MCF 10A (cell line): Measurements from ENCODE around the gene TAS2R13. TPM values are rescaled to one million over a fixed set of nuclear protein-coding genes. Genes with fewer than 3 reads are reported as not detected.
A peak's percentile ranks its signal among the peaks of the same experiment; 100 is the strongest.

ENCODE experiments used
- BruUV-seq: library from RNA; stranded (reverse); fragments of 400-500 nt; replicated peaks from 2 replicates; lab custom pipeline; 2021; lab: Mats Ljungman, UMichigan
- CTCF ChIA-PET: fragments of 300-600 bp; sonication (Branson Sonifier 250); formaldehyde crosslinking; extraction: SDS; loops from one replicate; lab custom pipeline; 2021; ENCODE audit warnings: antibody characterized with exemption, inconsistent platforms; lab: Yijun Ruan, JAX
- POLR2A ChIA-PET: fragments of 300-600, 350-650 bp; sonication (Branson Sonifier 250); formaldehyde crosslinking; extraction: SDS; loops from one replicate; lab custom pipeline; 2020; ENCODE audit warnings: antibody characterized with exemption, inconsistent platforms; lab: Yijun Ruan, JAX
- DNase-seq: peaks from one replicate; pipeline ENCODE4 v3.0.0-alpha.2; 2018; ENCODE audit not compliant: unreplicated experiment
- H3K27ac Mint-ChIP-seq: one replicate; pipeline ENCODE4 v1.8.0; 2022; ENCODE audit warnings: mild to moderate bottlenecking, low read depth, mixed read lengths; ENCODE audit not compliant: unreplicated experiment
- H3K27me3 Mint-ChIP-seq: one replicate; pipeline ENCODE4 v1.8.0; 2022; ENCODE audit warnings: mixed read lengths; ENCODE audit not compliant: insufficient read depth, unreplicated experiment
- H3K36me3 Mint-ChIP-seq: one replicate; pipeline ENCODE4 v1.8.0; 2022; ENCODE audit warnings: mild to moderate bottlenecking, moderate library complexity, mixed read lengths; ENCODE audit not compliant: insufficient read depth, unreplicated experiment
- H3K4me1 Mint-ChIP-seq: one replicate; pipeline ENCODE4 v1.8.0; 2022; ENCODE audit warnings: mixed read lengths; ENCODE audit not compliant: insufficient read depth, unreplicated experiment
- H3K4me3 Mint-ChIP-seq: one replicate; pipeline ENCODE4 v1.8.0; 2022; ENCODE audit warnings: mild to moderate bottlenecking, moderate library complexity, mixed read lengths; ENCODE audit not compliant: unreplicated experiment
- H3K9me3 Mint-ChIP-seq: one replicate; pipeline ENCODE4 v1.8.0; 2022; ENCODE audit warnings: mixed read lengths; ENCODE audit not compliant: unreplicated experiment
- intact Hi-C: fragments of 100-400 bp; cut with micrococcal nuclease; formaldehyde crosslinking; loops from 2 replicates; pipeline ENCODE4 v1.14.1; 2022
- total RNA-seq: library from RNA; stranded (reverse); gene quantifications from 2 replicates; pipeline ENCODE4 v1.2.3, GENCODE V29; 2022
- TF ChIP-seq, protein P1 (sequence below): fragments of 200-600 bp; IDR thresholded peaks from one replicate; pipeline ENCODE4 v1.8.0; 2022; ENCODE audit warnings: antibody characterized with exemption, mild to moderate bottlenecking; ENCODE audit not compliant: unreplicated experiment

The TAS2R13 gene
- total RNA-seq, 1 experiment from 2014 or later: 0.68 TPM

DNA sequence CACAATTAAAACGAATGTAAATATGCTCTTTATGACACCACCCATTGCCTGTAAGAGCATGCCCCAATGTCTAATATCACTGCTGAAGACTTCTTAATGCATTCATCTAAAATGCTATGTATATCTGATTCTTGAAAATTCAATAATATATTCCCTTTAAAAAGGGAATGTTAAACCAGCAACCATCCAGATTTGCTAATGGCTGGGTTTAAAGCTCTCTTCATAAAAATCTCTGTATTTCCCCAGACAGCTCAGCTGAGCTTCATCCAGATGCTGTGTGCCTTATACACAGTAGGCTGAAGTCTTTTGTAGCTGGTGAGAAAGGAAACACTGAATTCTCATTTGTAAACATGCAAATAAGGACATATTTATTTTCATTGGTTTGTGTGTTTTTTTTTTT lies 29.8 kb upstream of the TAS2R13 start, which contains the start of gene TAS2R14:
TAS2R14 (minus strand) TSS at position 101 of the 400 bp plus-strand sequence; CDS start at position 45, 56 bp downstream.
- Mint-ChIP-seq H3K4me1 (peaks cover 31% of the 10 kb centered on the region), H3K9me3 (no peaks in the 10 kb centered on the region), H3K36me3 (peaks cover 6% of the 10 kb centered on the region), H3K4me3 (no peak within 1 kb of the TSS), H3K27ac (peak within 1 kb of the TSS; percentile 19), H3K27me3 (no peaks in the 10 kb centered on the region)
- POLR2A ChIA-PET: interaction anchor here (1.3 kb wide), 1 partner anchor 232 kb away, joined by 3 read pairs; the partner anchor contains the start of gene SMIM10L1
- intact Hi-C loops: no loop called here
- TF ChIP-seq, protein P1, sequence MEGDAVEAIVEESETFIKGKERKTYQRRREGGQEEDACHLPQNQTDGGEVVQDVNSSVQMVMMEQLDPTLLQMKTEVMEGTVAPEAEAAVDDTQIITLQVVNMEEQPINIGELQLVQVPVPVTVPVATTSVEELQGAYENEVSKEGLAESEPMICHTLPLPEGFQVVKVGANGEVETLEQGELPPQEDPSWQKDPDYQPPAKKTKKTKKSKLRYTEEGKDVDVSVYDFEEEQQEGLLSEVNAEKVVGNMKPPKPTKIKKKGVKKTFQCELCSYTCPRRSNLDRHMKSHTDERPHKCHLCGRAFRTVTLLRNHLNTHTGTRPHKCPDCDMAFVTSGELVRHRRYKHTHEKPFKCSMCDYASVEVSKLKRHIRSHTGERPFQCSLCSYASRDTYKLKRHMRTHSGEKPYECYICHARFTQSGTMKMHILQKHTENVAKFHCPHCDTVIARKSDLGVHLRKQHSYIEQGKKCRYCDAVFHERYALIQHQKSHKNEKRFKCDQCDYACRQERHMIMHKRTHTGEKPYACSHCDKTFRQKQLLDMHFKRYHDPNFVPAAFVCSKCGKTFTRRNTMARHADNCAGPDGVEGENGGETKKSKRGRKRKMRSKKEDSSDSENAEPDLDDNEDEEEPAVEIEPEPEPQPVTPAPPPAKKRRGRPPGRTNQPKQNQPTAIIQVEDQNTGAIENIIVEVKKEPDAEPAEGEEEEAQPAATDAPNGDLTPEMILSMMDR: no peak
- no peak for DNase-seq
- BruUV-seq: no TSS peak
- CTCF ChIA-PET: no interaction called here

GRCh38 chr12:10936506-10936905 lies 27.1 kb upstream of the TAS2R13 start:
- TF ChIP-seq, protein P1: no peak

DNA sequence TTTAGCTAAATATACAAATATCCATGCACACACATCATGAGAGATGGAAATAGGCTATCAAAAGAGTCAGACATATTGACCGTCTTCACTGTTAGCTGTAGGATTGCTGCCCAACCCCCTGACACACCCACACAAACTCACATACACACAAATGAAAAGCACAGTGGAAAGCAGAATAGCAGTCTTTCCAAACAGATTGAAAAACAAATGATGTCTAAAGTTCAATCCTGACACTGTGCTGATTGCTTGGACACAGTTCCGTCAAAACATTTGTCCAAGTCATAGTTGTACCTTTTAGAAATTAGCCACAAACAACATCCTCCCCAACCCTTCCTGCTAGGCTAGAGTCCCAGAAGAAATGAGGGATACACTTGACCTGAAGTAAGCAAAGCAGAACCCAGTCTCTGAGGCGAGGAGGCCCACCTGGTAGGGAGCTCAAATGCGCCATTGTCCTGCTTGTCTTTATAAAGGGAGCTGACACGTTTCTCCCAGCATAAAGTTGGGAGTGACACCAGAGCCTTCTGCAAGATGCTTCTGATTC lies 19.5 kb upstream of the TAS2R13 start, which contains the start of gene PRH2:
PRH2 (plus strand) TSS at position 491 of the 541 bp plus-strand sequence; CDS start at position 529, 38 bp downstream.
- Mint-ChIP-seq H3K4me3 (no peak within 1 kb of the TSS), H3K36me3 (no peaks in the 10 kb centered on the region), H3K4me1 (no peaks in the 10 kb centered on the region), H3K27me3 (no peaks in the 10 kb centered on the region), H3K9me3 (no peaks in the 10 kb centered on the region), H3K27ac (no peak within 1 kb of the TSS)
- ChIA-PET POLR2A (interaction anchor here (1.1 kb wide), 1 partner anchor 12 kb away, joined by 3 read pairs; no protein-coding TSS in a partner anchor), CTCF (no interaction called here)
- TF ChIP-seq, protein P1: no peak
- BruUV-seq: no TSS peak
- DNase-seq: no peak
- intact Hi-C loops: no loop called here

More at GRCh38 chr12:10936506-10936905, 27.1 kb upstream of the TAS2R13 start:
- BruUV-seq: no TSS peak
- DNase-seq: no peak
- Mint-ChIP-seq H3K4me1 (peaks cover 14% of the 10 kb centered on the region), H3K36me3 (no peaks in the 10 kb centered on the region), H3K27me3 (no peaks in the 10 kb centered on the region), H3K27ac (no peak overlapping the region), H3K4me3 (no peak overlapping the region), H3K9me3 (no peaks in the 10 kb centered on the region)
- CTCF ChIA-PET: no interaction called here
- POLR2A ChIA-PET: no interaction called here
- intact Hi-C loops: no loop called here

- Mint-ChIP-seq H3K36me3 (peaks cover 6% of the 10 kb centered on the region), H3K27me3 (no peaks in the 10 kb centered on the region), H3K4me1 (no peaks in the 10 kb centered on the region), H3K4me3 (no peak overlapping the region), H3K27ac (no peak overlapping the region), H3K9me3 (no peaks in the 10 kb centered on the region)
- TF ChIP-seq, protein P1: no peak
- ChIA-PET CTCF (no interaction called here), POLR2A (no interaction called here)
- intact Hi-C loops: no loop called here
- no peak for DNase-seq
- BruUV-seq: no TSS peak
Observed at GRCh38 chr12:10926269-10926668, 16.9 kb upstream of the TAS2R13 start.
